ENCODE data around the gene SGMS2. TPM values are rescaled to one million over a fixed set of nuclear protein-coding genes. Genes with fewer than 3 reads are reported as not detected.

The SGMS2 gene
- total and polyA plus RNA-seq, 10 of the 15 experiments (the other 5 are each of a cell fraction or from before 2014, with no cell fraction given) = under 0.01 to 3.2 (median 0.17) TPM; not detected in 4

DNA sequence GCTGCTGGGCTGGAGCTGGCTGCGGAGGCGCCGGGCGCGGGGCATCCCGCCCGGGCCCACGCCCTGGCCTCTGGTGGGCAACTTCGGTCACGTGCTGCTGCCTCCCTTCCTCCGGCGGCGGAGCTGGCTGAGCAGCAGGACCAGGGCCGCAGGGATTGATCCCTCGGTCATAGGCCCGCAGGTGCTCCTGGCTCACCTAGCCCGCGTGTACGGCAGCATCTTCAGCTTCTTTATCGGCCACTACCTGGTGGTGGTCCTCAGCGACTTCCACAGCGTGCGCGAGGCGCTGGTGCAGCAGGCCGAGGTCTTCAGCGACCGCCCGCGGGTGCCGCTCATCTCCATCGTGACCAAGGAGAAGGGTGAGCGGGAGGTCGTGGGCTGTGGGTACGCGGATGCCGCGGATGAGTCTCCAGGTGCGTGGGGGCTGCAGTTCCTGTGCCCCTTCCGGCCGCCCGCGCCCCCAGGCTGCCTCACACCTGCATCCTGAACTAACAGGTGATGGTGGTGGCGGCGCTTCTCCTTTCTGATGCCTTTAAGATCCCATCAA is 107.1 kb downstream of the SGMS2 start (continued):
- TF ChIP-seq, protein P1, sequence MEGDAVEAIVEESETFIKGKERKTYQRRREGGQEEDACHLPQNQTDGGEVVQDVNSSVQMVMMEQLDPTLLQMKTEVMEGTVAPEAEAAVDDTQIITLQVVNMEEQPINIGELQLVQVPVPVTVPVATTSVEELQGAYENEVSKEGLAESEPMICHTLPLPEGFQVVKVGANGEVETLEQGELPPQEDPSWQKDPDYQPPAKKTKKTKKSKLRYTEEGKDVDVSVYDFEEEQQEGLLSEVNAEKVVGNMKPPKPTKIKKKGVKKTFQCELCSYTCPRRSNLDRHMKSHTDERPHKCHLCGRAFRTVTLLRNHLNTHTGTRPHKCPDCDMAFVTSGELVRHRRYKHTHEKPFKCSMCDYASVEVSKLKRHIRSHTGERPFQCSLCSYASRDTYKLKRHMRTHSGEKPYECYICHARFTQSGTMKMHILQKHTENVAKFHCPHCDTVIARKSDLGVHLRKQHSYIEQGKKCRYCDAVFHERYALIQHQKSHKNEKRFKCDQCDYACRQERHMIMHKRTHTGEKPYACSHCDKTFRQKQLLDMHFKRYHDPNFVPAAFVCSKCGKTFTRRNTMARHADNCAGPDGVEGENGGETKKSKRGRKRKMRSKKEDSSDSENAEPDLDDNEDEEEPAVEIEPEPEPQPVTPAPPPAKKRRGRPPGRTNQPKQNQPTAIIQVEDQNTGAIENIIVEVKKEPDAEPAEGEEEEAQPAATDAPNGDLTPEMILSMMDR (IDR thresholded peaks at IDR 0.05 in 2 of 3, conservative IDR thresholded peaks at IDR 0.05 in 1 of 3; ENCODE audit: control insufficient read depth in 2 of 3, extremely low read depth in 1 of 3, insufficient read depth in 1 of 3, low read depth in 3 of 3, low read length in 3 of 3) = no peak
- TF ChIP-seq, protein P2, sequence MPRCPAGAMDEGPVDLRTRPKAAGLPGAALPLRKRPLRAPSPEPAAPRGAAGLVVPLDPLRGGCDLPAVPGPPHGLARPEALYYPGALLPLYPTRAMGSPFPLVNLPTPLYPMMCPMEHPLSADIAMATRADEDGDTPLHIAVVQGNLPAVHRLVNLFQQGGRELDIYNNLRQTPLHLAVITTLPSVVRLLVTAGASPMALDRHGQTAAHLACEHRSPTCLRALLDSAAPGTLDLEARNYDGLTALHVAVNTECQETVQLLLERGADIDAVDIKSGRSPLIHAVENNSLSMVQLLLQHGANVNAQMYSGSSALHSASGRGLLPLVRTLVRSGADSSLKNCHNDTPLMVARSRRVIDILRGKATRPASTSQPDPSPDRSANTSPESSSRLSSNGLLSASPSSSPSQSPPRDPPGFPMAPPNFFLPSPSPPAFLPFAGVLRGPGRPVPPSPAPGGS (IDR thresholded peaks at IDR 0.05; ENCODE audit: borderline replicate concordance, insufficient read depth, low read depth, low read length, poor library complexity, severe bottlenecking) = no peak
- TF ChIP-seq ZNF384 (IDR thresholded peaks at IDR 0.05; ENCODE audit: borderline replicate concordance, low read depth, low read length) (no peak), NFYA (IDR thresholded peaks at IDR 0.05; ENCODE audit: borderline replicate concordance, low read depth, low read length) (no peak), ZNF207 (IDR thresholded peaks at IDR 0.05; ENCODE audit: borderline replicate concordance) (no peak), CREB1 (IDR thresholded peaks at IDR 0.05; ENCODE audit: low read depth) (no peak), TCF12 (IDR thresholded peaks at IDR 0.05; ENCODE audit: low read depth, low read length) (peak; percentile 39; the same call in 1 of the 2 replicates), MYB (IDR thresholded peaks at IDR 0.05; ENCODE audit: borderline replicate concordance, low read depth, low read length) (no peak), SMAD1 (IDR thresholded peaks at IDR 0.05; ENCODE audit: low read depth, partially characterized antibody) (no peak), CHD2 (IDR thresholded peaks at IDR 0.05; ENCODE audit: borderline replicate concordance, low read depth, low read length) (no peak), FOXM1 (IDR thresholded peaks at IDR 0.05; ENCODE audit: low read depth, low read length) (no peak), NR2C1 (IDR thresholded peaks at IDR 0.05) (no peak), GATAD2B (conservative IDR thresholded peaks at IDR 0.05; ENCODE audit: low read depth) (0 out of 2 replicates have a peak, but pooled peaks have one; percentile 15), TCF7 (IDR thresholded peaks at IDR 0.05; ENCODE audit: borderline replicate concordance) (no peak)
- TF ChIP-seq, protein P3, sequence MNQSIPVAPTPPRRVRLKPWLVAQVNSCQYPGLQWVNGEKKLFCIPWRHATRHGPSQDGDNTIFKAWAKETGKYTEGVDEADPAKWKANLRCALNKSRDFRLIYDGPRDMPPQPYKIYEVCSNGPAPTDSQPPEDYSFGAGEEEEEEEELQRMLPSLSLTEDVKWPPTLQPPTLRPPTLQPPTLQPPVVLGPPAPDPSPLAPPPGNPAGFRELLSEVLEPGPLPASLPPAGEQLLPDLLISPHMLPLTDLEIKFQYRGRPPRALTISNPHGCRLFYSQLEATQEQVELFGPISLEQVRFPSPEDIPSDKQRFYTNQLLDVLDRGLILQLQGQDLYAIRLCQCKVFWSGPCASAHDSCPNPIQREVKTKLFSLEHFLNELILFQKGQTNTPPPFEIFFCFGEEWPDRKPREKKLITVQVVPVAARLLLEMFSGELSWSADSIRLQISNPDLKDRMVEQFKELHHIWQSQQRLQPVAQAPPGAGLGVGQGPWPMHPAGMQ (IDR thresholded peaks at IDR 0.05; ENCODE audit: borderline replicate concordance) = no peak
- TF ChIP-seq, protein P4, sequence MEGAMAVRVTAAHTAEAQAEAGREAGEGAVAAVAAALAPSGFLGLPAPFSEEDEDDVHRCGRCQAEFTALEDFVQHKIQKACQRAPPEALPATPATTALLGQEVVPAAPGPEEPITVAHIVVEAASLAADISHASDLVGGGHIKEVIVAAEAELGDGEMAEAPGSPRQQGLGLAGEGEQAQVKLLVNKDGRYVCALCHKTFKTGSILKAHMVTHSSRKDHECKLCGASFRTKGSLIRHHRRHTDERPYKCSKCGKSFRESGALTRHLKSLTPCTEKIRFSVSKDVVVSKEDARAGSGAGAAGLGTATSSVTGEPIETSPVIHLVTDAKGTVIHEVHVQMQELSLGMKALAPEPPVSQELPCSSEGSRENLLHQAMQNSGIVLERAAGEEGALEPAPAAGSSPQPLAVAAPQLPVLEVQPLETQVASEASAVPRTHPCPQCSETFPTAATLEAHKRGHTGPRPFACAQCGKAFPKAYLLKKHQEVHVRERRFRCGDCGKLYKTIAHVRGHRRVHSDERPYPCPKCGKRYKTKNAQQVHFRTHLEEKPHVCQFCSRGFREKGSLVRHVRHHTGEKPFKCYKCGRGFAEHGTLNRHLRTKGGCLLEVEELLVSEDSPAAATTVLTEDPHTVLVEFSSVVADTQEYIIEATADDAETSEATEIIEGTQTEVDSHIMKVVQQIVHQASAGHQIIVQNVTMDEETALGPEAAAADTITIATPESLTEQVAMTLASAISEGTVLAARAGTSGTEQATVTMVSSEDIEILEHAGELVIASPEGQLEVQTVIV (IDR thresholded peaks at IDR 0.05; ENCODE audit: borderline replicate concordance, partially characterized antibody) = no peak
- TF ChIP-seq, protein P5, sequence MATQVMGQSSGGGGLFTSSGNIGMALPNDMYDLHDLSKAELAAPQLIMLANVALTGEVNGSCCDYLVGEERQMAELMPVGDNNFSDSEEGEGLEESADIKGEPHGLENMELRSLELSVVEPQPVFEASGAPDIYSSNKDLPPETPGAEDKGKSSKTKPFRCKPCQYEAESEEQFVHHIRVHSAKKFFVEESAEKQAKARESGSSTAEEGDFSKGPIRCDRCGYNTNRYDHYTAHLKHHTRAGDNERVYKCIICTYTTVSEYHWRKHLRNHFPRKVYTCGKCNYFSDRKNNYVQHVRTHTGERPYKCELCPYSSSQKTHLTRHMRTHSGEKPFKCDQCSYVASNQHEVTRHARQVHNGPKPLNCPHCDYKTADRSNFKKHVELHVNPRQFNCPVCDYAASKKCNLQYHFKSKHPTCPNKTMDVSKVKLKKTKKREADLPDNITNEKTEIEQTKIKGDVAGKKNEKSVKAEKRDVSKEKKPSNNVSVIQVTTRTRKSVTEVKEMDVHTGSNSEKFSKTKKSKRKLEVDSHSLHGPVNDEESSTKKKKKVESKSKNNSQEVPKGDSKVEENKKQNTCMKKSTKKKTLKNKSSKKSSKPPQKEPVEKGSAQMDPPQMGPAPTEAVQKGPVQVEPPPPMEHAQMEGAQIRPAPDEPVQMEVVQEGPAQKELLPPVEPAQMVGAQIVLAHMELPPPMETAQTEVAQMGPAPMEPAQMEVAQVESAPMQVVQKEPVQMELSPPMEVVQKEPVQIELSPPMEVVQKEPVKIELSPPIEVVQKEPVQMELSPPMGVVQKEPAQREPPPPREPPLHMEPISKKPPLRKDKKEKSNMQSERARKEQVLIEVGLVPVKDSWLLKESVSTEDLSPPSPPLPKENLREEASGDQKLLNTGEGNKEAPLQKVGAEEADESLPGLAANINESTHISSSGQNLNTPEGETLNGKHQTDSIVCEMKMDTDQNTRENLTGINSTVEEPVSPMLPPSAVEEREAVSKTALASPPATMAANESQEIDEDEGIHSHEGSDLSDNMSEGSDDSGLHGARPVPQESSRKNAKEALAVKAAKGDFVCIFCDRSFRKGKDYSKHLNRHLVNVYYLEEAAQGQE (IDR thresholded peaks at IDR 0.05; ENCODE audit: low read depth, low read length) = no peak
